ENCODE data around the gene TMEM231. TPM values are rescaled to one million over a fixed set of nuclear protein-coding genes. Genes with fewer than 3 reads are reported as not detected.
A peak's percentile ranks its signal among the peaks of the same experiment; 100 is the strongest.

Gene TMEM231
- total and polyA plus RNA-seq, 8 donors: 8.2 to 25.8 (median 22.6) TPM

GRCh38 chr16:75537776-75538175, 18.3 kb downstream of the TMEM231 start:
- Histone ChIP-seq H3K4me1 (no peaks in the 10 kb centered on the region), H3K36me3 (no peaks in the 10 kb centered on the region), H3K9me3 (no peaks in the 10 kb centered on the region), H3K27me3 (no peaks in the 10 kb centered on the region), H3K27ac (no peak overlapping the region), H3K4me3 (no peak overlapping the region)
- no peak for TF ChIP-seq CTCF (IDR thresholded peaks at IDR 0.05)
- ATAC-seq (no peak), DNase-seq (no peak)
- intact Hi-C loops (cut with DNase I): no loop called here

DNA sequence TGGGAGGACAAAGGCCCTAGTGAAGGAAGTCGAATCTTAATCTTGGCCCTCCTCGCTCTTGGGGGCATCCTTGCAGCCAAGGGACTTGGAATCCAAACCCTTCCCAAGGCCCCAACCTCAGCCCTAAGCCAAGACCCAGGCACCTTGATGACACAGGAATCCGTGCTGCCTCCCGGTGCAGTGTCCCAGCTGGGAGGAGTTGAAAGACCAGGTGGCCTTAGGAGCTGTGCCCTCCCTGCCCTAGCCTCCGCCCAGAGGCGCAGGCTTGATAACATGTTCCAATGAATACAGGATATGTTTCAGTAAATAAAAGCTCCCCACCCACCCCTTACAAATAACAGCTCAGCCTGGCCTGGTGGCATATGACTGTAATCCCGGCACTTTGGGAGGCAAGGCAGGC, 20.2 kb downstream of the TMEM231 start, which contains the start of gene CHST5:
TSS of gene CHST5 (minus strand) at position 208 of the 400 bp plus-strand sequence. CDS start 5,724 bp downstream, outside the sequence.
- Histone ChIP-seq H3K4me1 (no peaks in the 10 kb centered on the region), H3K9me3 (no peaks in the 10 kb centered on the region), H3K27me3 (no peaks in the 10 kb centered on the region), H3K27ac (no peak within 1 kb of the TSS), H3K4me3 (no peak within 1 kb of the TSS), H3K36me3 (no peaks in the 10 kb centered on the region)
- no peak for TF ChIP-seq CTCF (IDR thresholded peaks at IDR 0.05)
- DNase-seq (no peak), ATAC-seq (no peak)
- intact Hi-C loops (cut with DNase I): no loop called here

DNA sequence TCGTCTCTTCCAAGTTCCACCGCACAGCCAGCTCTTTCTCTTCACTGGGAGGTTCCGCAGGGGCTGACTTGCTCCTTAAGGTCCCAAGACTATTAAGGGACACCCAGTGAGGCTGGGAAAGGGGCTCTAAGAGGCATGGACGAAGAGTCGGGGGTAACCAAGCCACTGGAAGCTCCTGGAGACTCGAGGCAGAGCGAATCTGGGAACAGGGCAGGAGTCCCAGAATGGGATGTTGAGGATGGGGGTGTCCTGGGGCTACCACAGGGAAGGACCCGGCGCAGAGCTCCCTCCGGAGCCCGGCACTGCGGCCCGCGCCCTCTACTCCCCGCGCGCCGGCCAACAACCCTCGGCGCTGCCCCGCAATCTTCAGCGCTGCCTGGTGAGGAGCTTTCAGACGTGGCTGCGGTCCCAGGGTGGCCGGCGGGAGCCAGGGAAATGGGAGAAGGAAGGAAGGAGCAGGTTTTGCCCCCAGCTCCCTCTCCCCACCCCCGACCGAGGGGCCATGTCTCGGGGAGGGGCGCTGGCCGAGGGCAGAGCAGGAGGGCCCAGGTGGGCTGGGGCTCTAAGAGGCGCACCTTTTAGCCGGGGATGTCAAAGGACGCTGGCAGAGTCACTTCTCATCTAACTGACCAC, 20.7 kb downstream of the TMEM231 start:
- Histone ChIP-seq H3K9me3 (no peaks in the 10 kb centered on the region), H3K27me3 (no peaks in the 10 kb centered on the region), H3K4me3 (no peak overlapping the region), H3K4me1 (no peaks in the 10 kb centered on the region), H3K36me3 (no peaks in the 10 kb centered on the region), H3K27ac (no peak overlapping the region)
- ATAC-seq (no peak), DNase-seq (no peak)
- intact Hi-C loops (cut with DNase I): no loop called here
- no peak for TF ChIP-seq CTCF (IDR thresholded peaks at IDR 0.05)

DNA sequence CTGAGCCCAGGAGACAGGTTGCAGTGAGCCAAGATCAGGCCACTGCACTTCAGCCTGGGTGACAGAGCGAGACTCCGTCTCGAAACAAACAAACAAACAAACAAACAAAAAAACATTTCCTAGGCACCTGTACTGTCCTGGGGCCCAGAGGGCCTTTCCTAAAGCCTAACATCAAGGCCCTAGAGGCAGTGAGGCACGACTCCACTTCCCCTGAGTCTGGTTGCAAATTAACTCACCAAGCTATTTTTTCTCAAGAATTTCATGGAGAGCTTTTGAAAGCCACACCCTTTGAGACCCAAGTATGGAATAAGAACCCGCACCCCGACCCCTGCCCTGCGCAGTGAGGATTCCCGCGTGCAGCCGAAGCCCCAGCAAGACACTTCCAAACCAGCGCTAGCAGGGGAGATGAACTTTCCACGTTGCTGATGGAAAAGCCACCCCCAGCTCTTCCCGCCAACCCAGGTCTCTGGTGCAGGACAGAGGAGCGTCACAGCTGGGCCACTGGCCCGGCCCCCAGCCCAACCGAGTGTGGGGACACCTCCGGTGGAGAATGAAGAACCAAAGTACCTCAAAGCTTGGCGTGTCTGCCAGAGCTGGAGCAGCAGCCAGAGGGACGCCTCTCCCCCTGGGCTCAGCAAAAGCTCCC, 21.4 kb downstream of the TMEM231 start:
- Histone ChIP-seq H3K27ac (no peak overlapping the region), H3K36me3 (no peaks in the 10 kb centered on the region), H3K27me3 (no peaks in the 10 kb centered on the region), H3K4me1 (no peaks in the 10 kb centered on the region), H3K9me3 (no peaks in the 10 kb centered on the region), H3K4me3 (no peak overlapping the region)
- DNase-seq: peak in 1 of 4 donors; percentile 30
- intact Hi-C loops (cut with DNase I): no loop called here
- no peak for TF ChIP-seq CTCF (IDR thresholded peaks at IDR 0.05)
- ATAC-seq: peak; percentile 39

DNA sequence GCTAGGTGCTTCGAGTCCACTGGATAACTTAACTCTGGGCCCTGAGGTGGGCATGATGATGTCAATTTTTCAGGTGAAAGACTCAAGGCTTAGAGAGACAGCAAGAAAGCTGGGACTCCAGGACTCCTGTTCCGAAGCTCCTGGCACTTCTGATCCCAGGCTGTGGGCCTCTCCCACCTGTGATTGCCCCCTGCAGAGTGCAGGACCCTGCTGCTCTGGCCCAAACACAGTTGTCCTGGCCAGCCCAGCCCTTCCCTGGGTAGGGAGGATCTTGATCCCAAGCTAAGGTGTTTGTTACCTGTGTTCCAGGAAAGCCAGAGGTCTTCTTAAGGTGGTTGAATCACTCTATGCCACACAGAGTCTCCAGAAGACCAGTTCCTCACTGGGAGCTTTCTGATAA, 23.3 kb downstream of the TMEM231 start:
- H3K4me1 ChIP-seq: no peaks in the 10 kb centered on the region
- intact Hi-C loops (cut with DNase I): no loop called here
- no peak for TF ChIP-seq CTCF (IDR thresholded peaks at IDR 0.05)
- H3K9me3 ChIP-seq: no peaks in the 10 kb centered on the region
- ATAC-seq: no peak
- H3K27ac ChIP-seq: no peak overlapping the region
- H3K4me3 ChIP-seq: no peak overlapping the region
- H3K27me3 ChIP-seq: no peaks in the 10 kb centered on the region
- no peaks in the 10 kb centered on the region for H3K36me3 ChIP-seq
- DNase-seq: no peak
